ENCODE data around the gene MNT.
A peak's percentile ranks its signal among the peaks of the same experiment; 100 is the strongest.
"Not testable (repeated sequence)": the region's sequence is repeated elsewhere in the genome, so short reads cannot be mapped to it uniquely, and the experiment has no call there.

Gene MNT

GRCh38 chr17:2400877-2401425, at the start of gene MNT:
TSS of gene MNT (minus strand) at chr17:2401060. CDS start at chr17:2400712, 348 bp downstream.
- peak; percentile 89 for DNase-seq

GRCh38 chr17:2450016-2450650, 49.3 kb upstream of the MNT start:
- no peak for DNase-seq

DNA sequence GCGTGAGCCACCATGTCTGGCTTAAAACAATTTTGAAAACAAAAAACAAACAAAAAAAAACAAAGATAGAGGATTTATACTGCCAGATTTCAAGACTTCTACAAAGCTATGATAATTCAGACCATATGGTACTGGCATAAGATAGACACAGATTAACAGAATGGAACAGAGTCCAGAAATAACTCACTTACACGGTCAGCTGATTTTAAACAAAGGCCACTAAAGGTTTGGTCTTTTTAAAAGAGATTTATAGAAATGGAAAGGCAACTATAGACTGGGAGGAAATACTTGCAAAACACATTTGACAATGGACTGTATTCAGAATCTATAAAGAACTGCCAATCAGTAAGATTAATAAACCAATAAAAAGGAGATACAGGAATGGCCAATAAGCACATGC, 48.6 kb upstream of the MNT start:
- no peak for DNase-seq

DNA sequence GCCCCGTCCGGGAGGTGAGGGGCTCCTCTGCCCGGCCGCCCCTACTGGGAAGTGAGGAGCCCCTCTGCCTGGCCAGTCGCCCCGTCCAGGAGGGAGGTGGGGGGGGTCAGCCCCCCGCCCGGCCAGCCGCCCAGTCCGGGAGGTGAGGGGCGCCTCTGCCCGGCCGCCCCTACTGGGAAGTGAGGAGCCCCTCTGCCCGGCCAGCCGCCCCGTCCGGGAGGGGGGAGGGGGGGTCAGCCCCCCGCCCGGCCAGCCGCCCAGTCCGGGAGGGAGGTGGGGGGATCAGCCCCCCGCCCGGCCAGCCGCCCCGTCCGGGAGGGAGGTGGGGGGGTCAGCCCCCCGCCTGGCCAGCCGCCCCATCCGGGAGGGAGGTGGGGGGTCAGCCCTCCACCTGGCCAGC, 46.6 kb upstream of the MNT start:
- not testable (repeated sequence) for DNase-seq

DNA sequence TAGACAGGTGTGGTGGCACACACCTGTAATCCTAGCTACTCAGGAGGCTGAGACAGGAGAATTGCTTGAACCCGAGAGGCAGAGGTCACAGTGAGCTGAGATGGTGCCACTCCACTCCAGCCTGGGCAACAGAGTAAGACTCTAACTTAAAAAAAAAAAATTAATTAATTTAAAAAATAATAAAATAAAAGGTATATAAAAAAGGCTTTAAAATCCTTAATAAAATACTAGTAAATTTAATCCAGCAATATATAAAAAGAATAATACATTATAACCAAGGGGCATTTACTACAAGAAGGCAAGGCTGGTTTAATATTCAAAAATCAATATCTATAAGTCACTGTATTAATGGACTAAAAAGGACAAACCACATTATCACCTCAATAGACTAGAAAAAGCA, 44.8 kb upstream of the MNT start:
- no peak for DNase-seq

DNA sequence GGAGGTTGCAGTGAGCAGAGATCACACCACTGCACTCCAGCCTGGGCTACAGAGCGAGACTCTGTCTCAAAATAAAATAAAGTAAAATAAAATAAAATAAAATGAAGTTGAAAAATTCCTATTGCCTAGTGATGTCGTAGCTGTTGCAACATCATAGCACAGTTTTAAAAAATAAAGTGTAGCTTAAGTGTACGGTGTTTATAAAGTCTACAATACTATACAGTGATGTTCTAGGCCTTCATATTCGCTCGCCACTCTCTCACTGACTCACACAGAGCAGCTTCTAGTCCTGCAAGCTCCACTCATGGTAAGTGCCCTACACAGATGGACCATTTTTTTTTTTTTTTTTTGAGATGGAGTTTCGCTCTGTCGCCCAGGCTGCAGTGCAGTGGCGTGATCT, 43.5 kb upstream of the MNT start:
- DNase-seq = no peak

GRCh38 chr17:2442166-2442565, 41.3 kb upstream of the MNT start:
- DNase-seq = no peak

- DNase-seq = no peak
Measured at GRCh38 chr17:2440930-2441329, 40.1 kb upstream of the MNT start.

DNA sequence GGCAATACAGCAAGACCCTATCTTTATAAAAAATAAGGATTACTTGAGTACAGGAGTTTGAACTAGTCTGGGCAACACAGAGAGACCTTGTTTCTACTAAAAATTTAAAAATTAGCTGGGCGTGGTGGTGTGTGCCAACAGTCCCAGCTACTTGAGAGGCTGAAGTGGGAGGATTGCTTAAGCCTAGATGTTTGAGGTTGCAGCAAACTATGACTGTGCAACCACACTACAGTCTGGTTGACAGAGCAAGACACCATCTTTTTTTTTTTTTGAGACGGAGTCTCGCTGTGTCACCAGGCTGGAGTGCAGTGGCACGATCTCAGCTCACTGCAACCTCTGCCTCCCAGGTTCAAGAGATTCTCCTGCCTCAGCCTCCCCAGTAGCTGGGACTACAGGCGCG, 39.1 kb upstream of the MNT start:
- DNase-seq = not testable (repeated sequence)

- DNase-seq = no peak
Measured at GRCh38 chr17:2438823-2439222, 38.0 kb upstream of the MNT start.

- peak; percentile 93 for DNase-seq
Measured at GRCh38 chr17:2436316-2436905, 35.6 kb upstream of the MNT start.

DNA sequence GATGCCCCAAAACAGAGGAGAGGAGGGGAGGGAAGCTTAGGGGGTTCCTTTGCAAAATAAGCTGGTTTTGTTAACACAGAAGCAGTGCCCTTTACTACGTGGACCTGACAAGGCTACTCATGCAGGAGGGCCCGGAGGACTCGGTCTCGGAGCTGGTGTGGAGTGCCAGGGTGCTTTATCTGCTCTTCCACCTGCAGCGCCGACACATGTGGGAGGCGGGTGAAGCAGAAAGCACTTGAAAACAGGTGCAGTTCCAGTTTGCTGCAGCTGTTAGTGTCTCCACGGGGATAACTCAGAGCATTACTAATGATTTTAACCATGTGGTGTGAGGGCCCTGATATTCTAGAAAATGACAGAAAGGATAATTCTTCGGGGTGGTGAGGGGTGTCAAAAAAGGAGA, 35.0 kb upstream of the MNT start:
- peak; percentile 92 for DNase-seq

GRCh38 chr17:2435181-2435741, 34.4 kb upstream of the MNT start:
- no peak for DNase-seq

DNA sequence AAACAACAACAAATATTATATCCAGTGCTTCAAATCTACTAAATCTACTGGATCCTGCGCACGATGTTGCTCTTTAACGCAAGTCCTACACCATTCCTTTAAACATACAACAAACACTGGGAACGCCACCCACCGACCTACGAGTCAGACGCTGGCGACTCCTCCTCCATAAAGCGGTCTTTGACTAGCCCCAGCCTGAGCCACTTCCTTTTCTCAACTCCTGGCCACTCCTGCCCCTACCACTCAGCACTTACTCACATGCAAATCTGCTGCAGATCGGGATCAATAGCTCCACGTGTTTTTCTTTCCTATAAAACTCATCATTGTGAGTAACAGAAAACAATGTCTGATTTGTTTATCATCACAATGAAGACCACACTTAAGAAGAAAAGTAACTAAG, 32.8 kb upstream of the MNT start:
- no peak for DNase-seq

DNA sequence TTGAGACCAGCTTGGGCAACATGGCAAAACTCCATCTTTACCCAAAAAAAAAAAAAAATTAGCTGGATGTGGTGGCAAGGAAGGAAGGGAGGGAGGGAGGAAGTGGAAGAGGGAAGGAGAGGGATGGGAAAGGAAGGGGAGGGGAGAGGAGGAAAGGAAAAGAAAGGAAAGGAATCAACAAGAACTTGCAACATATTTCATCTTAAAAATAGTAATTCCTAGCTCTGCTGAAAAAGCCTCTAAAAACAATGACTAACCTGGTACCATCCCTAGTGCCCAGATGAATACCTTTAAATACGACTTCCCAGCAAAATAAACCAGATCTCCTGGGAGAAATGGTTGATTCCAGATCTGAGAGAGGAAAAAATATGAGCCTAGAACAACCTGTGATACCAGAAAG, 27.1 kb upstream of the MNT start:
- no peak for DNase-seq

DNA sequence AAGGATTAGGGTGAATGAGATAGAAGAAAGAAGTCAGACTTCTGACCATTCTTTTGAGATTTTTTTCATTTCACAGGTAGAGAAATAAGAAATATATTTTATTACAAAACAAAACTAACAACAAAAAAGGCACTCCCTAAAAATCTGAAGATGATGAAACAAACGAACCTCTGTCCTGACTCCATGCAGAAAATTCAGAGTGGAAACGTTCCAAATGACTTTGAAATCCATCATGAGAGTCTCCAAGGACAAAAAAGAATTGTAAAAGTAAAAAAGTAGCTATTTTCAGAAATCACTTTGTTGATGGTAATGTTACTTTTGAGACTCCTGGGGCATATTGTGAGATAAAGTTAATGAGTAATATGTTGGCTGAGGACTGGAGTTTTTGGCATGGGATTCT, 26.4 kb upstream of the MNT start:
- no peak for DNase-seq

GRCh38 chr17:2423271-2423670, 22.4 kb upstream of the MNT start:
- DNase-seq = no peak

GRCh38 chr17:2421315-2422147, 20.7 kb upstream of the MNT start:
- no peak for DNase-seq

DNA sequence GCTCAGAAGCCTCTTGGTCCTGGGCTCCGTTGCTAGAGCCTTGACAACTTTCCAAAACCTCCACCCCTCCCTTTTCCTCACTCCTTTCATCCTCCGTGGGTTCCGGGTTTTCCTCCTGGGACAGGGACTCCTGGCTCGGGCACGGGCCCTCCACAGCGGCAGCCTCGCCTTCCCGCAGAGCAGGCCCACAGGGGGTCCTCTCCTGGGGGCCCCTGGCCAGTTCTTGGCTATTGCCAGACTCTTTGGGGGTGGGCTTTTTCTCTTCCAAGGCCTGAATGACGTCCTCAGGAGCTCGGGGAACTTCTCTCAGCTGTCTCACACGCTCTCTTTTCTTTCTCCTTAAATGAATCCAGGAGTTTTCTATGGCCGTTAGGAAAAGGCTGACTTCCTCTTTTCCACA, 19.3 kb upstream of the MNT start:
- DNase-seq = no peak

GRCh38 chr17:2419486-2419885, 18.6 kb upstream of the MNT start:
- no peak for DNase-seq

GRCh38 chr17:2418572-2418971, 17.7 kb upstream of the MNT start:
- no peak for DNase-seq

GRCh38 chr17:2416010-2416734, 15.3 kb upstream of the MNT start:
- DNase-seq = peak; percentile 74

GRCh38 chr17:2415081-2415480, 14.2 kb upstream of the MNT start:
- DNase-seq = no peak

Data from SHP77 treated with DMSO at 0.1 percent for 48 hours (cell line).